GM21526 (cell line): ENCODE measurements around the gene COL9A3.

Experiments
- ATAC-seq: cut with Tn5 transposase; IDR thresholded peaks from one replicate; pipeline ENCODE4 v1.9.1; 2021; ENCODE audit warnings: moderate library complexity; ENCODE audit not compliant: unreplicated experiment, low FRiP score

The COL9A3 gene

DNA sequence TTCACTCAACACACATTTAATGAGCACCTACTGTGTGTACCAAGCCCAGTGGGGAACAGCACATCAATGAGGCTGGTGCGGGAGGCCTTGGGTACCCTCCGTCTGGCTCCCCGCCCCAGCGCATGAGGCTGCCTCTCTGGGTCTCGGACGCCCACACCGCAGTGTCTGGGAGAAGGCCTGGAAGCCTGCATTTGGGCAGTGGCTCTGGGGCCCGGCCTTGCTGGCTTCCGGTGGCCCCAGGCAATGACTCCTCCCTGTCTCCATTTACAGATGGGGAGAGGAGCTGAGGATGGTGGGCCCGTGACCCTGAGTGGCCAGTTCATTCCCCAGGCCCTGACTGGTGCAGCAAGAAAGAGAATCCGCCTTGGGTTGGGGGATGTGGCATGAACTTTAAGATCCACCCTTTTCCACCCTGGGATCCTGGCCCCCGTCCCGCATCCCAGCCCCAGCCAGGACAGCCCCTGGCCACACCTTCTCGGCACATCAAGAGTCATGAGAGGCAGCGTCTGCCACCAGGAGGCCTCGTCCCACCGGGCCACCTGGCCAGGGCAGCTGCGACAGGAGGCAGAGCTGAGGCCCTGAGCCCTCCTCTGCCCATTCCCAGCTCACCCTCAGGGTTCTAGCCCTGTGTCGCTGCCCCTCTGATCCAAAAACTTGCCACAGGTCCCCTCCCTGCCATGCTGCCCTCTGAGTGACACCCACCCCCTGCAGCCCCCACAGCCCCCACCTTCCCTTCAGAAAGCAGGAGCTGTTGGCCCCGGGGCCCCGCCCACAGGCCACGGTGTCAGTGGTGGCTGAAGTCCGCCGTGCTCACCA, 38.0 kb upstream of the COL9A3 start:
- ATAC-seq, result no peak

DNA sequence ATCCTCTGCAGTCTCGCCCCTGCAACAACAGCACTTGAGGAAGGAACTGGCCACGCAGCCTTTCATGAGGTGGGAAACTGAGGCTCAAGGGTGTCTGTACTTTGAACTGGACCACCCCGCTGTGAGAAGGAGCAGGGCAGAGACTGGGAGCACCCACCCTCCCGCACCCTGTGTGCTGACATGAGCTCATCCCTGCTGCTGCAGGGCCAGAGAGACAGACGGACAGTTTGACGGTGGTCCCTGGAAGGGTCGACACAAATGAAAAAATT, 37.5 kb upstream of the COL9A3 start:
- ATAC-seq, result no peak

DNA sequence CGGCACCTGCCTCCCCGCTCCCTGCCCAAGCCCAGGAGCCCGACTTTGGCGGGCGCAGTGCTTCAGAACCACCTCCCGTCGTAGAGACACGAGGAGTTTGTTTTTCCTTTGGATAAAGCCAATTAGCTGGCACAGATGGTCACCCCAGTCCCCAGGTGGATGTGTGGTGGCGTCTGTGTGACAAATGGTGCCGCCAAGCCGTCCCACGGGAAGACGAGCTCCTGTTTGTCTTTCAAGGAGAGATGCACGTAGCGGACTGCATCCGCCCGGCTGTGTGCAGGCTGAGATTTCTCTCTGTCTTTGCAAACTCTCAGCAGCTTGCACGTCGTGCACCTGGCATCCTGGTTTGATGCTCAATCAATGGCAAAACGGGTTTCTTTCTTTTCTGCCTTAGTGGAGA, 36.6 kb upstream of the COL9A3 start:
- no peak for ATAC-seq

- no peak for ATAC-seq
Measured at GRCh38 chr20:62780696-62781095, 36.2 kb upstream of the COL9A3 start.

- ATAC-seq, result no peak
Measured at GRCh38 chr20:62782149-62782892, 34.5 kb upstream of the COL9A3 start.

DNA sequence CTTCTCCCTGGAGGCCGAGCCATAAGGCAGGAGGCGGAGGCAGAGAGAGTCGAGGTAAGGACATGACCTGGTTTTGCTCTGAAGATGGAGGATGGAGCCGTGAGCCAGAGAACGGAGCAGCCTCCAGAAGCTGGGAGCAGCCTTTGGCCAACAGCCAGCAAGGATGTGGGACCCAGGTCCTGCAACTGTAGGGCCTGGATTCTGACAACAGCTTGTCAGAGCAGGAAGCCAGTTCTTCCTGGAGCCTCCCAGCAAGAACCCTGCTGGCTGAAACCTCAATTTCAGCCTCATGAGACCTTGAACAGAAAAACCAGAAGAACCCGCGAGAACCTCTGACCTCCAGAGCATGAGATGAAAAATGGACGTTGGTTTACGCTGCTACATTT, 34.0 kb upstream of the COL9A3 start:
- ATAC-seq, result no peak

DNA sequence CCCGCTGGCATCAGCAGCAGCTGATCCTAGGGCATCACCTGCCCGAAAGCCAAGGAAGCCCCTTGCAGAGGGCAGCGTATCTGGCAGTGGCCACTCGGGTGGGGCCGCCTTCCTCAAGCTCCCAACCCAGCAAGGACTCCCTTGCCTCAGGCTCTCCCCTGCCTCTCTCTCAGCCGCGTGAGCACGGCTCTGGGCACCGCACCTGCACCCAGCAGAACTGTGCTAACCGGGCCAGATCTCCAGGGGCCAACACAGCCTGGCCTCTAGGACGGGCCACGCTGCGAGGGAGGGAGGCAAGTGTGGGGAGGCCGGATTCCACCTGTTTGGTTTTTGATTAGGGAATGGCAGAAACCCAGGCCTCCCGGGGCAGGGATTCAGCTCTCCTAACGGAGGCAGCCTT, 32.4 kb upstream of the COL9A3 start:
- no peak for ATAC-seq

GRCh38 chr20:62785393-62785792, 31.5 kb upstream of the COL9A3 start:
- no peak for ATAC-seq

DNA sequence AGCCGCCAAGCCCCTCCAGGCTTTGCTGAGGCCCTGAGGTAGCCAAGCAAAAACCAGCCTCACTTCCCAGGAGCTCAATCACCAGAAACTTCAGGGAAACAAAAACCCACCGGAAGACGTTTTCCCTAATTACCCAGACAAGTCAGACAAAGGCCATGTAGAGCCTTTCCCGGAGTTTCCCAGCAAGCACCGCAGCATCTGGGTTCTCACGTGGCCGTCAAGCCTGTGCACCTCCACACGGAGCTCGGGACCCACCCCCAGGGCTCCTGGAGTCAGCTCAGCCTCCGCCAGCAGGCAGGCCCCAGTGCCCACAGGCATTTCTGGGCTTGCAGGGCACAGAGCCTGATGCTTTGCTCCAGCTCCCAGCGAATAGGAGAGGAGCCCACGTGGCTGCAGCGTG, 30.7 kb upstream of the COL9A3 start:
- no peak for ATAC-seq

DNA sequence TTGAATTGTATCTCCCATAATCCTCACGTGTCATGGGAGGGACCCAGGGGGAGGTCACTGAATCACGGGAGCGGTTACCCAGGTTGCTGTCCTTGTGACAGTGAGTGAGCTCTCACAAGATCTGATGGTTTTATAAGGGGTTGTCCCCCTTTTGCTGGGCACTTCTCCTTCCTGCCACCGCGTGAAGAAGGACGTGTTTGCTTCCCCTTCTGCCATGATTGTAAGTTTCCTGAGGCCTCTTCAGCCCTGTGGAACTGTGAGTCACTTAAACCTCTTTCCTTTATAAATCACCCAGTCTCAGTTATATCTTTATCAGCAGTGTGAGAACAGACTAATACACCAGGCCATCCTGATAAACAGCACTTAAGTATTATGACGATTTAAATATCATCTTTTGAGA, 29.5 kb upstream of the COL9A3 start:
- ATAC-seq, result no peak

DNA sequence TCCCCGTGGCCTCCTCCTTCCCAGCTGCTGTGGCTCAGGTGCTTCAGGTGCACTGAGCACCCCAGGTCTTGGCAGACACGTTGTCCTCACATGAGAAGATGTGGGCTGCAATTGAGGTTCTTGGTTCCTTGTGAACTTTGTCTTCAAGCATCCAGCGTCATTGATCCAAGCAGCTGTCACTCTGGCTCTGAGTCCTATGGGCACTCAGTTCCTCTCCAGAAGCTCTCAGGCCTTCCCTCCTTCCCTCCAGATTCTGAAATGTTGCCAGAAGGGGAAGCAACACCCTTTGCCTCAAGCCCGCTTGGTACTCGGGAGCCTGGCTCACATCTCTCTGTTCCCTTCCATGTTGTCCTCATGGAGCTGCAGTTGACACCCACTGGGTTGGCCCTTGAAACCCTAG, 29.0 kb upstream of the COL9A3 start:
- no peak for ATAC-seq

- ATAC-seq, result no peak
Measured at GRCh38 chr20:62788607-62789006, 28.2 kb upstream of the COL9A3 start.

DNA sequence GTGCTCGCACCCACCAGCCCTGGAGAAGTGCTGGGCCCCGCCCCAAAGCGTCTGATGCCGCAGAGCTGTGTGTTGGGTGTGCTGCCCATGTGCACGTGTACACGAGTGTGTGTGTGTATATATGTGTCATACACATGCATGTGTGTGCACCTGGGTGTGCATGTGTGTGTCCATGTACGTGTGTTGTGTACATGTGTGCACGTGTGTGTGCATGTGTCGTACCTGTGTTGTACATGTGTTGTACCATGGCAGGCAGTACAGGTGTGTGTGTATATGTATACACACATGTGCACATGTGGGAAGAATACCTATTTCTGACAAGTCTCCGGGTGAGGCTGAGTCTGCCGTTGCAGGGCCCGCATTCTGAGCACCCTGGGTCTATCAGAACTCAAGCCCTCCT, 26.8 kb upstream of the COL9A3 start:
- ATAC-seq, result no peak

GRCh38 chr20:62791301-62792181, 25.3 kb upstream of the COL9A3 start:
- no peak for ATAC-seq

DNA sequence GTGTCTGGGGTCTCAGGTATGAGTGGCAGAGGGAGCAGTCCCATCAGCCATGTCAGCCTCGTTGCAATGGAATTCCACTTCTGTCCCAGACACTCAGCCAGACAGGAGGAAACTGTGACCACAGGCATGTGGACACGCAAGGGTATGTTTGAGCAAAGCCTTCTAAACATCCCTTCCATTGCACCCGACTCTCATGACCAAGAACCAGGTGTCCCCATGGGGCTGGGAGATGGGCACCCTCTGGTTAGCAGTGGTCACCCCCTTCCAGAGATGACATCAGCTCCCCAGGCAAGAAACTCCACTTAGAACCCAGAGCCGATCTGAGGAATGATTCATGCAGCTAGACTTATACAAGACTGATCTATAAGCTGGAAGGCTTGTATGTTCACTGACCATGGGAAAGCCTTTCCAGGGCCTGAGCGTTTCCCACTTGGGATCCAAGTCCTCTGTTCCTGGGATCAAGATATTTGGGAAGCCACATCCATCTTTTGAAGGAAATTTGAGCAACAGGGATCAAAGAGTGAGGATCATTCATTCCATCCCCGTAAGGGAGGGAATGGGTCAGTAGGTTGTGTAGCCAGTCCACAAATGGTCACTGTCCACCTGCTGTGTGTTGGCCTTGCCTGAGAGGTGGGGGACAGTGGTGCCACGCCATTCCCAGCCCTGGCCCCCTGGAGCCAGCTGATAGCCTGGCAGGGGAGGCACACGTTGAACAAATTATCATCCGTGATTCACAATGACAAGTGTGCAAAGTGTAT, 24.5 kb upstream of the COL9A3 start:
- no peak for ATAC-seq

GRCh38 chr20:62792940-62793756, 23.7 kb upstream of the COL9A3 start:
- ATAC-seq, result no peak

DNA sequence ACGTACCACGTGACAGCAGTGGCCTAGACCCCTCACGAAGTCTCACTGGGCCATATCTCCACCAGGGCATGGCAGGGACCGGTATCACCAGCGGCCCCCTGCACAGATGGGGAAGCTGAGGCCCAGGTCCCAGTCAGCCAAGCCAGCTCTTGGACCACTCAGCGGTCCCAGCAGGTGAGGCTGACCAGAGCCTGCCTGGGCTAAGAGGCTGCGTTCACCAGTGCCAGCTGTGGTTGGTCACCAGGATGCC, 23.2 kb upstream of the COL9A3 start:
- no peak for ATAC-seq

GRCh38 chr20:62794007-62794724, 22.7 kb upstream of the COL9A3 start:
- ATAC-seq, result peak; percentile 57

GRCh38 chr20:62795023-62795761, 21.7 kb upstream of the COL9A3 start:
- no peak for ATAC-seq
